Loucy (cell line): ENCODE measurements around the gene YWHAH.
A peak's percentile ranks its signal among the peaks of the same experiment; 100 is the strongest.

Experiments used
- H2AFZ ChIP-seq: fragments of 200-600 bp; sonication (generic); 2 replicates; pipeline ENCODE4 v1.6.0; 2016; ENCODE audit warnings: antibody characterized with exemption, mild to moderate bottlenecking, low read length, moderate library complexity
- H3F3A ChIP-seq: fragments of 200-600 bp; 2 replicates; pipeline ENCODE4 v1.6.0; 2016; ENCODE audit warnings: antibody characterized with exemption, low read depth, mild to moderate bottlenecking
- H3K27me3 ChIP-seq: fragments of 200-600 bp; sonication (generic); 2 replicates; pipeline ENCODE4 v1.6.1; 2014; ENCODE audit warnings: low read length, mild to moderate bottlenecking; ENCODE audit not compliant: insufficient read depth, poor library complexity, severe bottlenecking
- H3K36me3 ChIP-seq: fragments of 200-600 bp; sonication (generic); 2 replicates; pipeline ENCODE4 v1.6.1; 2016; ENCODE audit warnings: low read length; ENCODE audit not compliant: insufficient read depth
- H3K4me1 ChIP-seq: fragments of 200-600 bp; sonication (generic); 2 replicates; pipeline ENCODE4 v1.5.1; 2014; ENCODE audit warnings: low read length, mild to moderate bottlenecking; ENCODE audit not compliant: insufficient read depth, poor library complexity, severe bottlenecking
- H3K4me2 ChIP-seq: fragments of 200-600 bp; sonication (generic); 2 replicates; pipeline ENCODE4 v1.6.0; 2014; ENCODE audit warnings: antibody characterized with exemption, low read length, low read depth, mild to moderate bottlenecking; ENCODE audit not compliant: poor library complexity, severe bottlenecking
- H3K4me3 ChIP-seq: fragments of 200-600 bp; sonication (generic); 2 replicates; pipeline ENCODE4 v1.5.1; 2014; ENCODE audit warnings: low read length, mild to moderate bottlenecking, mixed read lengths; ENCODE audit not compliant: poor library complexity, severe bottlenecking
- H3K79me2 ChIP-seq: fragments of 200-600 bp; sonication (generic); 2 replicates; pipeline ENCODE4 v1.6.1; 2014; ENCODE audit warnings: low read length; ENCODE audit not compliant: insufficient read depth
- H3K9ac ChIP-seq: fragments of 200-600 bp; sonication (generic); 2 replicates; pipeline ENCODE4 v1.6.0; 2014; ENCODE audit warnings: mild to moderate bottlenecking, low read depth, low read length, moderate library complexity; ENCODE audit not compliant: poor library complexity, severe bottlenecking
- H3K9me2 ChIP-seq: fragments of 200-600 bp; sonication (generic); replicated peaks from 2 replicates; pipeline ENCODE4 v1.6.1; 2016; ENCODE audit warnings: low read depth, low read length, mixed read lengths
- H3K9me3 ChIP-seq: fragments of 200-600 bp; sonication (generic); 2 replicates; pipeline ENCODE4 v1.6.1; 2014; ENCODE audit warnings: mild to moderate bottlenecking, antibody characterized with exemption, low read length, low read depth; ENCODE audit not compliant: insufficient read depth
- H4K20me1 ChIP-seq: fragments of 200-600 bp; sonication (generic); 2 replicates; pipeline ENCODE4 v1.6.0; 2014; ENCODE audit warnings: antibody characterized with exemption, low read length, mild to moderate bottlenecking; ENCODE audit not compliant: insufficient read depth, poor library complexity, severe bottlenecking
- EZH2phosphoT487 ChIP-seq: fragments of 200-600 bp; IDR thresholded peaks from 2 replicates; pipeline ENCODE4 v1.6.1; 2018; ENCODE audit warnings: antibody characterized with exemption, mild to moderate bottlenecking, moderate library complexity, borderline replicate concordance
- TF ChIP-seq, protein P1 (sequence below): fragments of 200-600 bp; sonication (generic); conservative IDR thresholded peaks from 2 replicates; pipeline ENCODE4 v1.5.1; 2014; ENCODE audit warnings: mild to moderate bottlenecking, antibody characterized with exemption, low read length

The YWHAH gene

DNA sequence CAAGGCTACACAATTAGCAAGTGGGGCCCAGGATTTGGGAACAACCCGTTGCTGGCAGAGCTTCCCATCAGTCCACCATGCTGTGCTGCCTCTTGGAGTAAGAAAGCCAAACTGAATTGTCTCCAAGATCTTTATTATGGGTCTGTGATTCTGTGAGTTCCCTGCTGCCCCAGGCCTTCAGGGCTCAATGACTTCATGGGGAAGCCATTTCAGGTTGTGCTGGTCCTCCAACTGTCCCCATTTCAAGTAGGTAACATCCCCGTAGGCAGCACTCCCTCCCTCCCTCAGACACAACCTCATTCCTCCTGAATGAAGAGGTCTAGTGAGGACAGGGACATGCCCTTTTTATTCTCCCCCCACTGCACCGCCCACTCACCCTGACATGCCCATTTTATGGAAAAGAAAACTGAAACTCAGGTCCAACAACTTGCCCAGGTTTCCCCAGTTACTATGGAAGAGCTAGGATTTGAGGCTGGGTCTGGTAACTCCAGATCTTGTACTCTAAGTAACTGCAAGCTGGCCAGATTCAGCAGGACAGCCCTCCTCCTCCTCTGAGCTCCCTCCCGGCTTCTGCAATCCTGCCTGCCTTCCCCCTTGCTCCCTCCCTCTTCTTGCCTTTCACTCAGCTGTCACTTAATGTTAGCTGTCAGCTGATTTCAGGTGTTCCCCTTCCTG is 8.2 kb upstream of the YWHAH start:
- H3K9ac ChIP-seq = no peak overlapping the region
- no peaks in the 10 kb centered on the region for H3K9me2 ChIP-seq
- no peaks in the 10 kb centered on the region for H3K27me3 ChIP-seq
- no peaks in the 10 kb centered on the region for H3K79me2 ChIP-seq
- H3K4me3 ChIP-seq = no peak overlapping the region
- no peaks in the 10 kb centered on the region for H3F3A ChIP-seq
- no peaks in the 10 kb centered on the region for H4K20me1 ChIP-seq
- H3K9me3 ChIP-seq = no peaks in the 10 kb centered on the region
- H3K4me1 ChIP-seq = peaks cover 13% of the 10 kb centered on the region
- peak overlapping the region; percentile 1; the same call in 1 of the 2 replicates for H2AFZ ChIP-seq
- TF ChIP-seq EZH2phosphoT487 = no peak
- TF ChIP-seq, protein P1, sequence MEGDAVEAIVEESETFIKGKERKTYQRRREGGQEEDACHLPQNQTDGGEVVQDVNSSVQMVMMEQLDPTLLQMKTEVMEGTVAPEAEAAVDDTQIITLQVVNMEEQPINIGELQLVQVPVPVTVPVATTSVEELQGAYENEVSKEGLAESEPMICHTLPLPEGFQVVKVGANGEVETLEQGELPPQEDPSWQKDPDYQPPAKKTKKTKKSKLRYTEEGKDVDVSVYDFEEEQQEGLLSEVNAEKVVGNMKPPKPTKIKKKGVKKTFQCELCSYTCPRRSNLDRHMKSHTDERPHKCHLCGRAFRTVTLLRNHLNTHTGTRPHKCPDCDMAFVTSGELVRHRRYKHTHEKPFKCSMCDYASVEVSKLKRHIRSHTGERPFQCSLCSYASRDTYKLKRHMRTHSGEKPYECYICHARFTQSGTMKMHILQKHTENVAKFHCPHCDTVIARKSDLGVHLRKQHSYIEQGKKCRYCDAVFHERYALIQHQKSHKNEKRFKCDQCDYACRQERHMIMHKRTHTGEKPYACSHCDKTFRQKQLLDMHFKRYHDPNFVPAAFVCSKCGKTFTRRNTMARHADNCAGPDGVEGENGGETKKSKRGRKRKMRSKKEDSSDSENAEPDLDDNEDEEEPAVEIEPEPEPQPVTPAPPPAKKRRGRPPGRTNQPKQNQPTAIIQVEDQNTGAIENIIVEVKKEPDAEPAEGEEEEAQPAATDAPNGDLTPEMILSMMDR = no peak
- no peaks in the 10 kb centered on the region for H3K36me3 ChIP-seq
- H3K4me2 ChIP-seq = no peak overlapping the region

DNA sequence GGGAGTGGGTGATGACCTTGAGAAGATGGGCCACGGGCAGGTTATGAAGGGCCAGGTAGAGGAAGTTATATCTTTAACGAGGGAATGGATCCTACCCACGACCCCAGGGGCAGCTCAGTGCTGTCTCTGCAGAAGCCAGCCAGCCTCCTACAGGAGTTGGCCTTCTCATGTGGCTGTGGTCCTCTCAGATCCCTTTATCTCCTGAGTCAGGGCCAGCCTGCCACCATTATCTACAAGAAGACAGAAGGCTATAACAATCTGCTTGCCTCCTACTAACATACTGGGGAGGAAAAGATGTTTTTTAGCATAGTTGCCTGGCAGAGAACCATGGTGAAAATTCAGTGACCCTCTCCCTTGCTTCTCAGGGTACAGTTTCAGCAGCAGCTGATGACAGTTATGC is 7.0 kb upstream of the YWHAH start:
- H3K9me3 ChIP-seq = no peaks in the 10 kb centered on the region
- no peaks in the 10 kb centered on the region for H3F3A ChIP-seq
- H3K4me3 ChIP-seq = no peak overlapping the region
- peak overlapping the region; percentile 57; the same call in 1 of the 2 replicates for H2AFZ ChIP-seq
- H3K9me2 ChIP-seq = no peaks in the 10 kb centered on the region
- no peaks in the 10 kb centered on the region for H3K79me2 ChIP-seq
- H3K4me1 ChIP-seq = peaks cover 14% of the 10 kb centered on the region
- H4K20me1 ChIP-seq = no peaks in the 10 kb centered on the region
- H3K36me3 ChIP-seq = no peaks in the 10 kb centered on the region
- H3K4me2 ChIP-seq = no peak overlapping the region
- no peak overlapping the region for H3K9ac ChIP-seq
- no peaks in the 10 kb centered on the region for H3K27me3 ChIP-seq
- TF ChIP-seq EZH2phosphoT487 = no peak
- TF ChIP-seq, protein P1 = no peak

DNA sequence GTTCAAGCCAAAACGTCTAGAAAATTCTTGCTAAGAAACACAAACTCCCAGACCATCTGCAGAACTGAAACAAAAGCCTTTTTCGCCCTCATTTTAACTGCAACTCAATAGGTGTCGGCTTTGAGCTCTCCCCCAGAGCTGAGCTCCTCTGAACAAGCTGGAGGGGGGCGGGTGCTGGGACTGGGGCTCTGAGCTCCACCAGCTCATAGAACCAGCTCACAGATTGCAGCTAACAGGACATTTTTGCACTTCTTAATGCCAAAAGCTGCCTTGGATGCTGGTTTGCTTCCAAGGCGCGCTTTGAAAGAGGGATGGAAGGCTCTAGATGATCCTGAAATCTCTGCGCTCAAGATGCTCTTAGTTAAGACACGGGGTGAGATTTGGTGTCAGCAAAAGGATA is 6.0 kb upstream of the YWHAH start:
- Histone ChIP-seq H3K4me1 (peaks cover 23% of the 10 kb centered on the region), H3K4me2 (no peak overlapping the region), H4K20me1 (no peaks in the 10 kb centered on the region), H3K9me2 (no peaks in the 10 kb centered on the region), H3F3A (no peaks in the 10 kb centered on the region), H2AFZ (no peak overlapping the region), H3K9me3 (no peaks in the 10 kb centered on the region), H3K4me3 (no peak overlapping the region), H3K27me3 (no peaks in the 10 kb centered on the region), H3K79me2 (no peaks in the 10 kb centered on the region), H3K9ac (no peak overlapping the region), H3K36me3 (no peaks in the 10 kb centered on the region)
- TF ChIP-seq EZH2phosphoT487 = no peak
- TF ChIP-seq, protein P1 = no peak
